NOMO-1 treated with dmso at 0.1 percent for 144 hours (cell line): ENCODE data around the gene U2SURP.
"Not testable (repeated sequence)": the region's sequence is repeated elsewhere in the genome, so short reads cannot be mapped to it uniquely, and the experiment has no call there.

Experiments used
- DNase-seq: peaks from one replicate; lab custom pipeline; 2025; ENCODE audit not compliant: unreplicated experiment; lab: John Stamatoyannopoulos, UW

U2SURP gene

DNA sequence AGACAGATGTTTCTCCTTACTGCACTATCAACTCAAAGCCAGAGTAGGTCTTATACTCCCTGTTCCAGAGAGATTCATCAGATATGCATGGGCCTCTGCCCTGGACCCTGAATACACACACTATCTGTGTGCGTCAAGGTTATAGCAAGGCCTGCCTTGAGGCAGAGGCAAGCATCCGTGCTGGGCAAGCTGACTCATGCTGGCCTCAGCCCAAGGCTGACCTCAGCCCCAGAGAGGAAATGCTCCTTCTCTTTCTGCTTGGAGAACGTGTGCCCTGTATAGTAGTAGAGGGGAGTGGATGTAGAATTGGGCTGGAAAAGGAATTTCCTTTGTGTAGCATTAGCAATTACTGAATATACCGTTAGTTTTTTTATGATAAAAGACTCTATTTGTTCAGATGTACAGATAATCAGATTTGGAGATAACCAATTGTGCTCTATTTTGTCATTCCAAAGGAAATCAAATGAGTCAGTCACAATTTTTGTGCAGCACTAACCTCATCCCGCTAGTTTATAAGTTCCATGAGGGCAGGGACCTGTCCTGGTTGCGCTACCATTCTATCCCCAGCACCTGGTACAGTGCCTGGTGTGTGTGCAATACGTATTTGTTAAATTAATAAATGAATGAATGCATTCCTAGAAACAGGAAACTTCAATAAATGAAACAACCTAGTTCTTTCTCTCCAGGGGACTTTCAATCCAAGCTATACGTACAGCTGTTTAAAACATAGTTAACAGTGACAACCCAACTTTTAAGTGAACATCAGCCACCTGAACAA lies 24.6 kb upstream of the U2SURP start:
- DNase-seq = peak; percentile 38

DNA sequence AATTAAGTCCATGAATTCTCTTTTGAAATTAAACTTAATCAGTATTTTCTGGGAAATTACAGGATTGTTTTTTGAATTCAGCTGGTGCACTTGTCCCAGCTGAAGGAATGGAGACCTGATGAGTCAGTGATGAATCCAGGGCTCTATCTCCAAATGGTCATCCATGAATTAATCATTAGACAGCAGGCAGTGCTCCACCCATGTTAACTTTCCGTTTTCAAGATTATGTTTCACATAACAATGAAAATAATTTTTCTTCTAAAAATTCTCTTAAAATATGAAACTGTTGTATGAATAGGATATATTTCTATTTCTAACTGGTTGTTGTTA lies 24.0 kb upstream of the U2SURP start:
- no peak for DNase-seq

DNA sequence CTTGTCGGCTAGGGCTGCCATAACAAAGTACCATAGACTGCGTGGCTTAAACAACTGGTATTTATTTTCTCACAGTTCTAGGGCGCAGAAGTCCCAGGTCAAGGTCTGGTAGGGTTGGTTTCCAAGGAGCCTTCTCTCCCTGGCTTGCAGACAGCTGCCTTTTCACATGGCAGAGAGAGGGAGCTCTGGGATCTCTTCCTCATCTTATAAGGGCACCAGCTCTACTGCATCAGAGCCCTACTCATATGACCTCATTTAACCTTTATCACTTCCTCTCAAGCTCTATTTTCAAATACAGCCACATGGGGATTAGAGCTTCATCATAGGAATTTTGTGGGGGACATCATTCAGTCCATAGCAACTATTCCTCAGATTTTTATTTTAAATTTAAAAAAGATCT lies 20.3 kb upstream of the U2SURP start:
- peak; percentile 12 for DNase-seq

DNA sequence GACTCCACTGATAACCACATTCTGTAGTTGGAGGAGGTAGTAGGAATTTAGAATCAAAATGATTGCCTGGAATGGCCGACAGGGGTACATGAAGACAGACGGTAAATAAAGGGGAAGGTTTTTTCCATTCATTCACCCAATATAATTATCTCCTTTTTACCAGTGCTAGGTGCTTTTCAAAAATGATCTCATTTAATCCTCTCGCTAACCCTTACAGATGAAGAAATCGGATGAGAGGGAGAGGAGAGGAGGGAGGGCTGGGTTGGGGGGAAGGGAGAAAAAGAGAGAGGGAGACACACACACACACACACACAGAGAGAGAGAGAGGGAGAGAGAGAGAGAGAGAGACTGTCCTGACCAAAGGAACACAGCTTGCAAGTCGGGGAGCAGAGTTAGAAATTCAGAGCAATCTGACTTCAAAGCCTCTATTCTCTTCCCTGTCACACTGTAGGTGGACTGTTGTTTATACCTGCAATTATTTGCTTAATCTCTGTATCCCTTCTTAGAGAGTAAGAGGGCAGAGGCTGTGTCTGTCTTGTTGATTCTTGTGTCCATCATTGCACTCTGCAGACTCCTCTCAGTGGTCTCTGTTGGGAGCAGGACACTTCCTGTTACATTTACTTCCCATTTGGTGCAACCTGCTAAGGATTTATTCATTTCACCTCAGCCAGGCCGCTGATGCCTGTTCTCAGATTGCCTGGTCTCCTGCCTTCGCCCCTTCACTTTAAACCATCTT lies 19.2 kb upstream of the U2SURP start:
- DNase-seq = no peak

DNA sequence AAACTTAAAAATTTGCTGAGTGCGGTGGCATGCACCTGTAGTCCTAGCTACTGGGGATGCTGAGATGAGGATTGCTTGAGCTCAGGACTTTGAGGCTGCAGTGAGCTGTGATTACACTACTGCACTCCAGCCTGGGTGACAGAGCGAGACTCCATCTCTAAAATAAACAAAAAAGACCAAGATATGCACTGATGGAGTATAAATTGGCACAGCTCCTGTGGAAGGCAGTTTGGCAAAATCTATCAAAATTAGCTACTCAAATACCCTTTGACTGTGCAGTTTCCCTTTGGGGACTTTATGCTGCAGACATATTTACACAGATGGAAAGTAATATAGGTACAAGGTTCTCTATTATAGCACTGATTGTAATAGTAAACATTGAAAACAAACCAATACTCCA lies 18.1 kb upstream of the U2SURP start:
- DNase-seq = no peak

DNA sequence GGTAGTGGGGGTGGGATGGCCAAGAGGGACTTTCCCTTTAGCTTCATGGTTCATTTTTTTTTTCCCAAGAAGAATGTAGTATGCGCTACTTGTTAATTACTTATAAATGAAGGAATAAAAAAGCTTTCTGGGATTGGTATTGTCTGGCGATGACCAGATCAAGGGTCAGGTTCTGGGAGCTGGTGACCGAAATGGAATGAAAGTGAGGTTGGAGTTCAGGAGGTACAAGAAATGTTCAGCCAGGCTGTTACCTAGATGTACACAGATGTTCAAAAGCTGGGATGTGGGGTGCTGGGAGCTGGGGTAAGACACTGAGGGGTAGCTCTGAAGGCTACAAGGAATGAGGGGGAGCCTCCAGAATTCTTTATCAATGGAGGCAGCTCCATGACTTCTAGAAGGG lies 17.1 kb upstream of the U2SURP start:
- DNase-seq = no peak

DNA sequence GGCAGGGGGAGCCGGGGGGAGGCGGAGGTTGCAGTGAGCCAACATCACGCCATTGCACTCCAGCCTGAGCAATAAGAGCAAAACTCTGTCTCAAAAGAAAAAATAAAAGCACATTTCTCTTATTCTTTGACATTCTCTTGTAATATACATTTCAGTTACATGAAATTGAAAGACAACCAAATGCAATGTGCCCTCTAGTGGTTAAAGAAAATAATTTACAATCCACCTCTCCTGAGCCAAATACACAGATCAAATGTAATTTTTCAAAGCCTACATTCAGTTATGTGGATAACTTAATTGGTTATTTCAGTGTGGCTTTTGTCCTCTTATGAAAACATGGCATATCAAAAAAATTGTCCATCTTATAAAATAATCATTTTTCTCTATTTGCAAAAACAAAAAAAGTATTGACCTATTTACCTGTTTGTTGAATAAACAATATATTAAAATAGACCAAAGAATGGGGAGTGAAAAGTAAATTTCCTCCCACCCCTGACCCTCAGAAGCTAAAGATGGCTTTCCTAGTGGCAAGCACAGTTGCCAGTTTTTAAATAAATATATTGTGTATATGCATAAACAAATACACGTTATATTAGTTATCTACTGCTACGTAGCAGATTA lies 14.2 kb upstream of the U2SURP start:
- DNase-seq = no peak

DNA sequence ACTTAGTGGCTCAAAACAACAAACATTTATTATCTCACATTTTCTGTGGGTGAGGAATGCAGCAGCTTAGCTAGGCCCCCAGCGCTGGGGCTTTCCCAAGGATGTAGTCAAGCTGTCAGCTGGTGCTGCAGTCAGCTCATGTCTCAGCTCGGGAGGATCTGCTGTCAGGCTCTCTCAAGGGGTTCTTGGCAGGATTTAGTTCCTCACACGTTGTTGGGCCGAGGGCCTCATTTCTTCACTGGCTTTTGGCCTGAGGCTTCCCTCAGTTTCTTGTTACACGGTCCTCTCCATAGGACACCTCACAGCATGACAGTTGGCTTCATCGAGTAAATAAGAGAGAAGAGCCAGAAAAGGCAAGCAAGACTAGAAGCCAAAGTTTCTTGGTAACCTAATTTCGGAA lies 13.7 kb upstream of the U2SURP start:
- no peak for DNase-seq

DNA sequence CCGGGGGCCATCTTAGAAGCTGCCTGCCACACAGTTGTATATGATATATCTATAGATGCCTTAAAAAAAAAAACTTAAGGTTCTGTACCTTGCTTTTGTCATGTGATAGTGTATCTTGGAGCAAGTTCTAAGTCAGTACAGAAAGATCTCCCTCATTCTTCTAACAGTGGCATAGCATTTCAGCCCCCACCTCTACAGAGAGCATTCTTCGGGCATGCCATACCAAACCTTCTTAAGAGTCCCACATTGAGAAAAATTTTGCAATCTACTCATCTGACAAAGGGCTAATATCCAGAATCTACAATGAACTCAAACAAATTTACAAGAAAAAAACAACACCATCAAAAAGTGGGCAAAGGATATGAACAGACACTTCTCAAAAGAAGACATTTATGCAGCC lies 13.1 kb upstream of the U2SURP start:
- not testable (repeated sequence) for DNase-seq

DNA sequence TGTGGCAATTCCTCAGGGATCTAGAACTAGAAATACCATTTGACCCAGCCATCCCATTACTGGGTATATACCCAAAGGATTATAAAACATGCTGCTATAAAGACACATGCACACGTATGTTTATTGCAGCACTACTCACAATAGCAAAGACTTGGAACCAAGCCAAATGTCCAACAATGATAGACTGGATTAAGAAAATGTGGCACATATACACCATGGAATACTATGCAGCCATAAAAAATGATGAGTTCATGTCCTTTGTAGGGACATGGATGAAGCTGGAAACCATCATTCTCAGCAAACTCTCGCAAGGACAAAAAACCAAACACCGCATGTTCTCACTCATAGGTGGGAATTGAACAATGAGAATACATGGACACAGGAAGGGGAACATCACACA lies 12.5 kb upstream of the U2SURP start:
- not testable (repeated sequence) for DNase-seq

DNA sequence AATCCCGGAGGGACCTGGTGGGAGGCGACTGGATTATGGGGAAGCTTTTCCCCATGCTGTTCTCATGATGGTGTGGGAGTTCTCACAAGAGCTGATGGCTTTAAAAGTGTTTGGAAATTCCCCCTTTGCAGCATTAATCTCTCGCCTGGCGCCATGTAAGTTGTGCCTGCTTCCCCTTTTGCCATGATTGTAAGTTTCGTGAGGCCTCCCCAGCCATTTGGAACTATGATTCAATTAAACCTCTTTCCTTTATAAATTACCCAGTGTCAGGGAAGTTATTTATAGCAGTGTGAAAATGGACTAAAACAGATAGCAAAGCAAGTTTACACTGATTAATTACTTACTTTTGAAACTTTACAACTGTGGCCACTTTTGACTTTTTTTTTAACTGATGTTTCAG lies 10.6 kb upstream of the U2SURP start:
- DNase-seq = peak; percentile 21

DNA sequence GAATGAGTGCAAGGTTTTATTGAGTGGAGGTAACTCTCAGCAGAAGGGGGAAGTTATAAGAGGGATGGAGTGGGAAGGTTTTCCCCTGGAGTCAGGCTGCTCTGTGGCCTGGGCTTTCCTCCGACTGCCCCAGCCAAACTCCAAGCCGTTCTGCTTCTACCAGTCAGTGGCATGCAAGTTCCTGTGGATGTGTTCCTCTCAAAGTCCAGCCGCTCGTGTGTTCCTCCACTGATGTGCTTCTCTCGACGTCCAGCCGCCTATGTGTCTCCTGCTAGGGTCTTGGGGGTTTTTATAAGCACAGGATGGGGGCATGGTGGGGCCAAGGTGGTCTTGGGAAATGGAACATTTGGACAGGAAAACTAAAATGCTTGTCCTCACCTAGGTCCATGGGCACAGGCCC lies 9.0 kb upstream of the U2SURP start:
- DNase-seq = no peak

DNA sequence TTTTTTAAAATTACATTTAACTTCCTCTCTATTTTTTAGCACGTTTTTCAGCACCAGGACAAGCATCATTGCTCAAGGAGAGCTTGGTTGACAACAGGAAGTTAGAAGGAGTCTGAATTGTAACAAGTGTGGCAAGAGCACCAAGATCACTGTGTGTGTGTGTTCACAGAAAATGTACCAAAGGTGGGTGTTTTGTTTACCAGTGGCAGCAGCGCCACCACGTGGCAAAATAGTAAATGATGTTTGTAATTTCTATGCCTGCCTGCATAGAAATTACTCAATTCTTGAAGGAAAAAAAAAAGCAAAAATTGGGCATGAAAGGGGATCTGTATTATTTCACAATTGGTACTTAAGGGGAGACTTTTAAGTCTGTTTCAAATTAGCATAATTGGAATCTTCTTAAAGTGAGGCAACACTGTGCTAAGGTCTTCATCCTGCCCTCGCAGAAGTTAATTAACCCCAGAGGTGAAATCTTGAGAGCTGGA lies 7.4 kb upstream of the U2SURP start:
- DNase-seq = peak; percentile 86

DNA sequence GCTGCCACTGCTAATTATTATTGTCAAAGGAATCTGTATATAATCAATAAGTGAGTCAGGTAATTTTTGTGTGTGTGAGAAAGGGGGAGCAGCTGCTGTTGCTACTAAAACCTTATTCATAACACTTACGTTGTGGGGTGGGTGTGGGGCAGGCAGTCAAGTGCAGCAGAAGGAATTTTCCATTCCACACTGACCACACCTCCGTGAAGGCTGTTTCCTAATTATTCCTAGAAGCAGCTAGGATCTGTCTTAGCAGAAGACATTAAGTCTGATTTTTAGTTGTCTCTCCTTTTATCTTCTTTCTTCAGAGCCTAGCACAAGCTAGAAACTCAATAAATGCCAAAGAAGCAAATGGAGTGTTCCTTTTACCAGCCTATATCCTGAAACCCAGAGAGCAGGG lies 4.0 kb upstream of the U2SURP start:
- DNase-seq = no peak

DNA sequence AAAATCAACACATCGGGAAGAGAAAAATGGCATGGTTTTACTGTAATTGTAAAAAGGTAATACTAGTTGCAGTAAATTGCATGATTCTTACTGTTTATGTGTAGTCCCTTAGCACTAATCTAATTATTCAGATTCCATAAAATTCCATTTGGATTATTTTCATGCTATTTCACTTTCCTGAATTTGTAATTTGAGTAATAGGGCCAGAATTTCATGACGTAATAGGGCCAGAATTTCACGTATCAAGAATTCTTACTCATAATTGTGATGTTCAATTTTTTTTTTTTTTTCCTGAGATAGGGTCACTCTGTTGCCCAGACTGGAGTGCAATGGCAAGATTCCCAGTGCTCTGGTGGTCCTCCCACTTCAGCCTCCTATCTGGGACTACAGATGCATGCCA lies 2.9 kb upstream of the U2SURP start:
- no peak for DNase-seq

DNA sequence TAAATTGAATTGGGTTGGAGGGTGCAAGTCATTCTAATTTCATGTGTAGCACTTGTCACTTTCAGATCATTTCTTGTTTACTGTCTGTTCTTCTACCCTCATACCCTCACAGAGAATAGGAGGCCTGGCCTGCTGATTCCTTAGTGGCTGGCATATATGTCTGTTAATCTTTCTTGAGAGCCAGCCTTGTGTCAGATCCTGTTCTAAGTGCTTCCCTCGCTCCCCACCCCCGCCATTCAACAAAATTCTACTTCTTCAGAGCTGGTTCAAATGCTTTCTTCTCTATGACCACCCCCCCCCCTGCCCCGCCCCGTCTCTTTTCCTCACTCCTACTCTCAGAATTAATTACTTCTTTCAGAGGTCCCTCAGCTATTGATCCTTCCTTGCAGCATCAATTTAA lies 1.5 kb upstream of the U2SURP start:
- DNase-seq = no peak

DNA sequence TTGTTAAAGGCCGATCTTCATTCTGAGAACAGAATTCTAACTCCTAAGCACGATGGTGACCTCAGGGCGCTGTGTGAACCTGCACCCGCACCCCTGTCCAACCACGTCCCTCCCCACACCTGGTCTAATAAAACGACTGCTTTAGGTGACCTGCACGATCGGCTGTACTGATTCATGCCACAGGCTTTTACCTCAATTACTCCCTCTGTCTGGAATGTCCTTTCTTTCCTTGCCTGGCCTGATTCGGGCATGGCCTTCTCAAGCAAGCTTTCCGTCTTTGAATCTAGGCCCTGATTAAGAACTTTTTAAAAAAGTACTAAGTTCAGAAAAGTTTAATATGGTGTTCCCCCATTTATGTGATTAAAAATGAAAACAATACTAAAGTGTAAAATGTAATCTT lies 842 bp upstream of the U2SURP start:
- no peak for DNase-seq

DNA sequence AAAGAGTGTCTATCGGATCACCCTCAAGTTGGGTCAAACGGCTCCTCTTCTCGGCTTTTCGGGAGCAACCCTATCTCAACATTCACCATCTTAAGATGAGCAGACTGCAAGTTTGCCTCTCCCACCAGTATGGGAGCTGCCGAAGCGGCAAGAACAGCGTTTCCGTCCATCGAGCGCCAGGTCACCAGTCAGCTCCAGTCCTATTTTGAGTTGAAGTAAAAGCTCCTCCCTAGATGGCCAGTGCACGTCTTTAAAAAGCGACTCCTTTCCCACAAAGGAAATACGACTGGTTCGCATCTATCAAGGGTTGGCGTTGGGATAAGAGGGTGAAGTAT lies 369 bp upstream of the U2SURP start:
- DNase-seq = peak; percentile 99

DNA sequence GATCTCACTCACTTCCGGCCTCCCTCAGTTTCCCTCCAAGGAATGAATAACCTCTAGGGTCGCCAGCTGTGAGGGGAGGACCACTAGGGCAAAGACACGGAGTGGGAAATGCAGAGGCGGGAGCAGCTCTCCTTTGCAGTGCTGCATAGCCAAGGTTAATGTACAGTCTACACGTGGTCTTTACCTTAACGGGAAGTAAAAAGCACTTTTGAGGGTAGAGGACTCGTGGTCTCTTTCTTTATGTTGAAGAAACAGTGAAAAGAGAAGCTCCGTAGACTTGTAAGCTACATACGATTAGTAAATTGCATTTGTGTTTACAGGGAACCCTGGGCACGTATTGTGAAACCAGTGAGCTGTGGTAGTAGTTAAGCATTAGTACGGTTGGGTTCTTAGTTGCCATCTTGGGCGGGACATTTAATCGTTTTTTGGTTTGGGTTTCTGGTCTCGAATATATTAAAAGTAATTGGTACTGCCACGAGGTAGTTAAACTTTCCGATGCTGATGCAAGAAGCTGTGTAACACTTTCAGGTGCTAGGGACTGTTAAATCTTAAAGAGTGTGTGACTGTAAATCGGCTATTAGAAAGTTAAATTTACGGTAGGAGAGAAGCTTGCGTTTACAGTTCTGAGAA lies 828 bp downstream of the U2SURP start:
- peak; percentile 50 for DNase-seq

DNA sequence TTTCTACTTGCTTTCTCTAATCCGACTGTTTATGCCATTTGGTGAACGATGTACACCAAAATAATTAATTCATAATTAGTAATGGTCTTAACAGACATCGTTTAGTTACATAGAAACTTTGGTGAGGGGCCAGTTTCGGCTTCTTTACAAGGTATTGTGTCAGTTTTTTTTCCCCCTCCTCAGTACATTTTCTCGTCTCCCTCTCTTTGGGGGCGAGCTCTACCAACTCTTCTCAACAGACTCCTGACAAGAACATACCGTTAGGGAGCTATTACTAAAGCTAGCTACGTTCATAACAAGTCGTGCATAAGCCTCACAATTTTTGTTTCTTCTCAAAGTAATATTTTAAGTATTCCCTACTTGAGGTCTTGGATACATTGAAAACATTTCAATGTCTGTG lies 1.4 kb downstream of the U2SURP start:
- DNase-seq = no peak

DNA sequence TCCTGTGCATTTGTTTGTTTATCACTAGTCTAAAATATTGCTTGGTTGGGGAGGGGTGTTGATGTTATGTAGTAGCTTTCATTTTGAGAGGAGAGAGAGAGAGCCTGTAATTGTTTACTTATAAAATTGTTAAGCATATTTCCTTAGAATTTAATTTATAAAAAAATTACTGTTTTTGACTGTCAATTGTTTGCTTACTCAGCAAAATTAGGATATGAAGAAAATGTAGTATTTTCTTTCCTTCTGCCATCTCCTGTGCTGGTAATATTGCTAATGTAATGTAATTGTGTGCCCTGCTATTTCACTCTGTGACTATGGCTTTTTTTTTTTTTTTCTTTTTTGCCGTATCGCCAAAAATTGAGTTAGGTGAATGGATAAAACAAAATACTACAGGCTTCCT lies 3.5 kb downstream of the U2SURP start:
- no peak for DNase-seq

DNA sequence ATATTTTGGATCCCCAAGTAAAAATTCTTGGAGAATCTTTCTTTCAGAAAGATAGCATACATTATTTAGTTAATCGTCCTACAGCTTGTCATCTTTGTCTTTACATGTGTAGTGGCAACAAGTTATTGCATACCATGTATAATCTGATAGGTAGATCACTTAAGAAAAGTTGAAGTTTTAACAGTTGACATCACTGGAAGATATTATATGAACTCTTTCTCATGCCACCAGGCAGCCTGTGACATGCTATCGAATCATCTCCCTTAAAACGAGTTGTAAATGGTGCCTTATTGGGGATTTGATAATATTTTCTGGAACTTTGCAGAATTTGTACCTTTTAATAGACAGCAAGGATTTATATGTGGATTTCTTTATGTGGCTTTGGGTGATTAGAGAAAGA lies 8.7 kb downstream of the U2SURP start:
- no peak for DNase-seq
